Neural cell (in vitro differentiated cells): ENCODE measurements around the gene THOC1. TPM values are rescaled to one million over a fixed set of nuclear protein-coding genes. Genes with fewer than 3 reads are reported as not detected.

Experiments
- H2AFZ ChIP-seq: fragments of 200-600, 300-800 bp; sonication (generic), shearing (Covaris generic); 2 replicates; pipeline ENCODE4 v1.6.0; 2014; ENCODE audit warnings: low read depth, mild to moderate bottlenecking, antibody characterized with exemption, low read length, moderate library complexity
- H3F3A ChIP-seq: fragments of 200-600 bp; shearing (Covaris generic); 2 replicates; pipeline ENCODE4 v1.6.1; 2016; ENCODE audit warnings: mild to moderate bottlenecking, moderate library complexity, mixed read lengths, antibody characterized with exemption, low read length; ENCODE audit not compliant: insufficient read depth, poor library complexity, severe bottlenecking
- H3K27ac ChIP-seq: fragments of 200-600, 300-800 bp; sonication (generic), shearing (Covaris generic); 2 replicates; pipeline ENCODE4 v1.5.1; 2014; ENCODE audit warnings: mild to moderate bottlenecking, low read length, moderate library complexity
- H3K27me3 ChIP-seq: fragments of 300-800, 200-600 bp; sonication (generic), shearing (Covaris generic); 2 replicates; pipeline ENCODE4 v1.6.0; 2014; ENCODE audit warnings: mild to moderate bottlenecking, low read depth, low read length, moderate library complexity; ENCODE audit not compliant: insufficient read depth
- H3K36me3 ChIP-seq: fragments of 300-800, 200-600 bp; sonication (generic), shearing (Covaris generic); 2 replicates; pipeline ENCODE4 v1.5.1; 2014; ENCODE audit warnings: mild to moderate bottlenecking, antibody characterized with exemption, low read length, moderate library complexity; ENCODE audit not compliant: insufficient read depth
- H3K4me2 ChIP-seq: fragments of 300-800, 200-600 bp; sonication (generic), shearing (Covaris generic); 2 replicates; pipeline ENCODE4 v1.6.0; 2014; ENCODE audit warnings: mild to moderate bottlenecking, low read length
- H3K4me3 ChIP-seq: fragments of 300-800, 200-600 bp; sonication (generic), shearing (Covaris generic); 2 replicates; pipeline ENCODE4 v1.5.1; 2014; ENCODE audit warnings: mild to moderate bottlenecking, low read length, moderate library complexity
- H3K79me2 ChIP-seq: fragments of 200-600 bp; shearing (Covaris generic); replicated peaks from 2 replicates; pipeline ENCODE4 v1.6.0; 2014; ENCODE audit warnings: mild to moderate bottlenecking, low read length, moderate library complexity; ENCODE audit not compliant: insufficient read depth
- H3K9ac ChIP-seq: fragments of 300-800, 200-600 bp; sonication (generic), shearing (Covaris generic); 2 replicates; pipeline ENCODE4 v1.6.1; 2016; ENCODE audit warnings: mild to moderate bottlenecking, low read length, mixed read lengths
- H3K9me2 ChIP-seq: fragments of 200-600 bp; shearing (Covaris generic); 2 replicates; pipeline ENCODE4 v1.6.1; 2016; ENCODE audit warnings: mild to moderate bottlenecking, low read length, mixed read lengths; ENCODE audit not compliant: insufficient read depth
- H3K9me3 ChIP-seq: fragments of 200-600, 300-800 bp; sonication (generic), shearing (Covaris generic); 2 replicates; pipeline ENCODE4 v1.6.1; 2016; ENCODE audit warnings: mild to moderate bottlenecking, mixed run types, low read length, moderate library complexity, mixed read lengths
- H4K20me1 ChIP-seq: fragments of 200-600 bp; shearing (Covaris generic); 2 replicates; pipeline ENCODE4 v1.6.1; 2016; ENCODE audit warnings: mild to moderate bottlenecking, mixed run types; ENCODE audit not compliant: insufficient read depth
- CTCF ChIP-seq: fragments of 450-650 bp; IDR thresholded peaks from 2 replicates; pipeline ENCODE4 v1.5.1; 2014; ENCODE audit warnings: antibody characterized with exemption, mild to moderate bottlenecking, moderate library complexity; ENCODE audit not compliant: poor library complexity, severe bottlenecking
- EP300 ChIP-seq: fragments of 450-650 bp; conservative IDR thresholded peaks from 2 replicates; pipeline ENCODE4 v1.6.1; 2014; ENCODE audit warnings: antibody characterized with exemption, mild to moderate bottlenecking, moderate library complexity; ENCODE audit not compliant: poor library complexity, severe bottlenecking
- EZH2 ChIP-seq: fragments of 200-600, 300-800 bp; shearing (Covaris generic), sonication (generic); IDR thresholded peaks from 2 replicates; pipeline ENCODE4 v1.6.1; 2014; ENCODE audit warnings: antibody characterized with exemption, low read length, borderline replicate concordance, mild to moderate bottlenecking; ENCODE audit not compliant: insufficient read depth, poor library complexity, severe bottlenecking
- MXI1 ChIP-seq: fragments of 450-650 bp; conservative IDR thresholded peaks from 2 replicates; pipeline ENCODE4 v1.6.1; 2014; ENCODE audit warnings: antibody characterized with exemption, mild to moderate bottlenecking; ENCODE audit not compliant: poor library complexity, severe bottlenecking
- POLR2AphosphoS5 ChIP-seq: IDR thresholded peaks from 2 replicates; pipeline ENCODE4 v1.6.1; 2012
- RAD21 ChIP-seq: fragments of 450-650 bp; conservative IDR thresholded peaks from 2 replicates; pipeline ENCODE4 v1.6.1; 2014; ENCODE audit warnings: antibody characterized with exemption, mild to moderate bottlenecking, moderate library complexity
- REST ChIP-seq: IDR thresholded peaks from 2 replicates; pipeline ENCODE4 v1.6.1; 2012; ENCODE audit warnings: borderline replicate concordance
- SMC3 ChIP-seq: fragments of 450-650 bp; conservative IDR thresholded peaks from 2 replicates; pipeline ENCODE4 v1.6.1; 2014; ENCODE audit warnings: antibody characterized with exemption, mild to moderate bottlenecking, moderate library complexity; ENCODE audit not compliant: poor library complexity
- TAF1 ChIP-seq: IDR thresholded peaks from 2 replicates; pipeline ENCODE4 v1.6.1; 2012; ENCODE audit warnings: low read depth
- polyA plus RNA-seq: library from polyadenylated mRNA; depleted of rRNA; stranded (reverse); fragments of >200 nt; gene quantifications from 2 replicates; pipeline ENCODE4 v1.2.3, GENCODE V29; 2014

Gene THOC1
- polyA plus RNA-seq, 1 donor from 2014 or later: 168 TPM

DNA sequence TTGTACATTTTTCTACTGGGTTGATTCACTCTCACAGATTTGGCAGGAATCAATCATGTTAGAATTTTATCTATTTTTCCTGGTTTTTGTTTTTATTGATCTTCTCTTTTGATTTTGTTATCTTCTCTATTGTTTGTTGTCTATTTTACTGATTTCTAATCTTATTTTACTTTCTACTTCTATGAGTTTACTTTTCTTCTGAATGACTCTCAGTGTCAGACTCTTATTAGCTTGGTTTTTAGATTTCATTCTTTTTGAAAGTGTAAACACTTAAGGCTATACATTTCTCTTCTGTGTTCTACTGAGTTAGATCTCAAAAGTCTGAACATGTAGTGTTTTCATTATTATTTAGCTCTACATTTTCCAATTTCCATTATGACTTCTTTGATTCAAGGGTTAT lies 47.1 kb downstream of the THOC1 start:
- TF ChIP-seq SMC3: no peak
- TF ChIP-seq REST: no peak
- no peak for TF ChIP-seq EZH2
- no peak for TF ChIP-seq RAD21
- TF ChIP-seq MXI1: no peak
- TF ChIP-seq EP300: no peak
- no peak for TF ChIP-seq CTCF
- TF ChIP-seq POLR2AphosphoS5: no peak
- TF ChIP-seq TAF1: no peak
- no peaks in the 10 kb centered on the region for H3K27me3 ChIP-seq
- H3K9me2 ChIP-seq: no peaks in the 10 kb centered on the region
- H3K4me3 ChIP-seq: no peak overlapping the region
- no peaks in the 10 kb centered on the region for H3F3A ChIP-seq
- no peaks in the 10 kb centered on the region for H3K79me2 ChIP-seq
- no peak overlapping the region for H2AFZ ChIP-seq
- H3K4me2 ChIP-seq: no peak overlapping the region
- peaks cover 23% of the 10 kb centered on the region for H3K36me3 ChIP-seq
- H3K9me3 ChIP-seq: no peaks in the 10 kb centered on the region
- H4K20me1 ChIP-seq: no peaks in the 10 kb centered on the region
- no peak overlapping the region for H3K27ac ChIP-seq
- no peak overlapping the region for H3K9ac ChIP-seq

- Histone ChIP-seq H3K4me2 (no peak overlapping the region), H3K9me2 (no peaks in the 10 kb centered on the region), H4K20me1 (no peaks in the 10 kb centered on the region), H3K27me3 (no peaks in the 10 kb centered on the region), H3K9me3 (no peaks in the 10 kb centered on the region), H2AFZ (no peak overlapping the region), H3K4me3 (no peak overlapping the region), H3K79me2 (no peaks in the 10 kb centered on the region), H3F3A (no peaks in the 10 kb centered on the region), H3K9ac (no peak overlapping the region), H3K27ac (no peak overlapping the region), H3K36me3 (peaks cover 17% of the 10 kb centered on the region)
- no peak for TF ChIP-seq POLR2AphosphoS5
- TF ChIP-seq REST: no peak
- no peak for TF ChIP-seq RAD21
- TF ChIP-seq TAF1: no peak
- TF ChIP-seq EZH2: no peak
- TF ChIP-seq MXI1: no peak
- no peak for TF ChIP-seq SMC3
- TF ChIP-seq EP300: no peak
- no peak for TF ChIP-seq CTCF
Measured at GRCh38 chr18:217532-218336, 50.1 kb downstream of the THOC1 start.
